BLaER1 treated with 17β-estradiol and CSF1 and Interleukin-3, amounts not matched to agents 10 nM and 100 nM (cell line): Measurements from ENCODE around the gene ANKFN1.
A peak's percentile ranks its signal among the peaks of the same experiment; 100 is the strongest.
"Not testable (repeated sequence)": the region's sequence is repeated elsewhere in the genome, so short reads cannot be mapped to it uniquely, and the experiment has no call there.

ENCODE experiments used
- H3K27ac ChIP-seq, 11 experiments: shearing (Covaris generic); formaldehyde crosslinking; 2 replicates each; pipeline ENCODE4 v1.8.1; 2022
- H3K27me3 ChIP-seq, 11 experiments: shearing (Covaris generic); formaldehyde crosslinking; 2 replicates each; pipeline ENCODE4 v1.8.1; 2022
- H3K36me3 ChIP-seq, 11 experiments: shearing (Covaris generic); formaldehyde crosslinking; 2 replicates each; pipeline ENCODE4 v1.8.1; 2022
- H3K4me1 ChIP-seq, 10 experiments: shearing (Covaris generic); formaldehyde crosslinking; 2 replicates each; pipeline ENCODE4 v1.8.1; 2022
- H3K4me2 ChIP-seq, 11 experiments: shearing (Covaris generic); formaldehyde crosslinking; 2 replicates each; pipeline ENCODE4 v1.8.1; 2022
- H3K4me3 ChIP-seq, 10 experiments: shearing (Covaris generic); formaldehyde crosslinking; 2 replicates each; pipeline ENCODE4 v1.8.1; 2022
- H3K9ac ChIP-seq, 11 experiments: shearing (Covaris generic); formaldehyde crosslinking; 2 replicates each; pipeline ENCODE4 v1.8.1; 2022
- H3K9me3 ChIP-seq, 11 experiments: shearing (Covaris generic); formaldehyde crosslinking; replicated peaks in 1 of 11; 2 replicates each; pipeline ENCODE4 v1.8.1; 2022
- H4K20me1 ChIP-seq, 11 experiments: shearing (Covaris generic); formaldehyde crosslinking; 2 replicates each; pipeline ENCODE4 v1.8.1; 2022
- Cebpa-rat ChIP-seq, 11 experiments: shearing (Covaris generic); IDR thresholded peaks; 2 replicates each; pipeline ENCODE4 v1.8.1; 2022

ANKFN1 gene

DNA sequence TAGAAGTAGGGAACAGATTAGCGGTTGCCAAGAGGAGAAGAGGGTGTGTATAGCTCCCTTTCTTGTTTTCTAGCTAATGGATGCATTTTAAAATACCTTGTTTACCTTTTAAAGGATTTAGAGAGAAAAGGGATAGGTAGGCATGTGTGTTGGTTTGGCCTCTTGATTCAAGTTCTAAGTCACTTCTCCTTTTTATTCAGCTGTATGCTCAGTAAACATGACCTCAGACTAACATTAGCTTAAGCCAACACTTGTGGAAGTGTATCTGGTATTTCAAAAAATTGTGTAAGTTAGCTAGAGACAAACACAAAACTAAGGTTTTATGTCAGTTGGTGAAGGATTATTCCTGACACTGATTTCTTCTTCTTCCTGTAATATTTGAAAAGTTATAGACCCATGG lies 236.1 kb downstream of the ANKFN1 start:
- no peak overlapping the region for H3K4me3 ChIP-seq
- H3K4me1 ChIP-seq = no peaks in the 10 kb centered on the region
- no peak overlapping the region for H3K9ac ChIP-seq
- H3K27ac ChIP-seq = no peak overlapping the region
- no peaks in the 10 kb centered on the region for H3K27me3 ChIP-seq
- no peak overlapping the region for H3K4me2 ChIP-seq
- no peaks in the 10 kb centered on the region for H3K36me3 ChIP-seq
- H4K20me1 ChIP-seq = no peaks in the 10 kb centered on the region
- peaks cover 0 to 15% (median 3%) of the 10 kb centered on the region in 11 experiments; a peak in 4 of 22 replicates for H3K9me3 ChIP-seq
- TF ChIP-seq Cebpa-rat (IDR thresholded peaks at IDR 0.05) = no peak

DNA sequence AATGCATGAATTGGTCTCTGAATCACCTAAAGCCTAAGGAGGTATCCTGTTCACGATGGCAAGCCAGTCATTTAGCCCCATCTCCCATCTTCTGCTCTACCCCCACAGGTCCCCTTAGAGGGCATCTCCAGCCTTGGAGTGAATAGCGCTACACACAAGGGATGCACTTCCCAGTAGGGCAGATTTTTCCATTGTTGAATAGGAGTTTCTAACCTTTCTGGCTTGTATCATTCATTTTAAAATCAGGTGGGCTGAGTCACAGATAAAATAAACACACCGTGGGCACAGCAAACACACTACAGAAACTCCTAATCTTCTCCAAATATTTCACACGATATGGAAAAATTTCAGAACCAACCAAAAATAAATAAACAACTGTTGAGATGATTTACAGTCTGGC lies 239.0 kb downstream of the ANKFN1 start:
- no peak overlapping the region for H3K9ac ChIP-seq
- H3K27me3 ChIP-seq = no peaks in the 10 kb centered on the region
- no peak overlapping the region for H3K27ac ChIP-seq
- no peaks in the 10 kb centered on the region for H3K4me1 ChIP-seq
- H3K9me3 ChIP-seq = peaks cover 0 to 15% (median 3%) of the 10 kb centered on the region in 11 experiments; a peak in 4 of 22 replicates
- no peak for TF ChIP-seq Cebpa-rat (IDR thresholded peaks at IDR 0.05)
- H3K4me3 ChIP-seq = no peak overlapping the region
- no peak overlapping the region for H3K4me2 ChIP-seq
- H3K36me3 ChIP-seq = no peaks in the 10 kb centered on the region
- no peaks in the 10 kb centered on the region for H4K20me1 ChIP-seq

DNA sequence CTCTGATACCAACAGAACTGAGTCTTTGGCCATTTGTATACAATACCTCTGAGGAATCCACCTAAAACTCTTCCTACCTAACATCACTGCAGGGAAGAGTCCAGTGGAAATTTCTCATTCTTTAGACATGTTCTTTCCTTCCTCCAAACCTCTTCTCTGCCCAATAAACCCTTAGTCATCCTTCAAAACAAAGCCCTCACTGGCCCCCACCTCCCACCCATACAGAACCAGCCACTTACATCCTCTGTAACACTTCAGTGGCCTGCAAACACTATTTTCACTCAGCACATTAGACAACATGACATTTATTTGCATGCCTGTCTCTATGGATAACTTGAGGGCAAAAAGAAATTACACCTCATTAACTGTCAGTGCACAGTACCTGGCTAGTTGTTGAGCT lies 239.9 kb downstream of the ANKFN1 start:
- Histone ChIP-seq H4K20me1 (no peaks in the 10 kb centered on the region), H3K27ac (no peak overlapping the region), H3K36me3 (no peaks in the 10 kb centered on the region), H3K9ac (no peak overlapping the region), H3K9me3 (peaks cover 0 to 15% (median 3%) of the 10 kb centered on the region in 11 experiments; a peak in 4 of 22 replicates), H3K27me3 (no peaks in the 10 kb centered on the region), H3K4me1 (no peaks in the 10 kb centered on the region), H3K4me3 (no peak overlapping the region), H3K4me2 (no peak overlapping the region)
- no peak for TF ChIP-seq Cebpa-rat (IDR thresholded peaks at IDR 0.05)

- H3K9ac ChIP-seq = no peak overlapping the region
- H3K9me3 ChIP-seq = no peaks in the 10 kb centered on the region
- no peak overlapping the region for H3K27ac ChIP-seq
- no peaks in the 10 kb centered on the region for H4K20me1 ChIP-seq
- no peak overlapping the region for H3K4me3 ChIP-seq
- H3K27me3 ChIP-seq = no peaks in the 10 kb centered on the region
- no peak for TF ChIP-seq Cebpa-rat (IDR thresholded peaks at IDR 0.05)
- H3K36me3 ChIP-seq = no peaks in the 10 kb centered on the region
- H3K4me2 ChIP-seq = no peak overlapping the region
- H3K4me1 ChIP-seq = no peaks in the 10 kb centered on the region
Observed at GRCh38 chr17:56395787-56396186, 242.5 kb downstream of the ANKFN1 start.

GRCh38 chr17:56407086-56407485 lies 253.8 kb downstream of the ANKFN1 start:
- Histone ChIP-seq H3K9ac (no peak overlapping the region), H3K9me3 (peaks cover 0 to 7% (median 0%) of the 10 kb centered on the region in 11 experiments; a peak in 5 of 22 replicates), H3K36me3 (no peaks in the 10 kb centered on the region), H3K27ac (no peak overlapping the region), H3K4me3 (no peak overlapping the region), H3K27me3 (no peaks in the 10 kb centered on the region), H3K4me1 (peaks cover 0 to 10% (median 3%) of the 10 kb centered on the region in 10 experiments; a peak in 4 of 20 replicates), H4K20me1 (no peaks in the 10 kb centered on the region), H3K4me2 (peak overlapping the region in 6 of 11 experiments; percentile 6 to 32 (median 22); a peak in 7 of 22 replicates)
- no peak for TF ChIP-seq Cebpa-rat (IDR thresholded peaks at IDR 0.05)

GRCh38 chr17:56412356-56412755 lies 259.1 kb downstream of the ANKFN1 start:
- peak overlapping the region in 1 of 11 experiments; percentile 18; a peak in 2 of 22 replicates for H3K4me2 ChIP-seq

GRCh38 chr17:56416682-56417351 lies 263.5 kb downstream of the ANKFN1 start:
- Histone ChIP-seq H3K4me1 (peaks cover 0 to 9% (median 0%) of the 10 kb centered on the region in 10 experiments; a peak in 7 of 20 replicates), H3K36me3 (no peaks in the 10 kb centered on the region), H3K4me3 (no peak overlapping the region), H3K27me3 (no peaks in the 10 kb centered on the region), H4K20me1 (no peaks in the 10 kb centered on the region), H3K27ac (no peak overlapping the region), H3K9me3 (peaks cover 11 to 25% (median 22%) of the 10 kb centered on the region in 11 experiments; a peak in 21 of 22 replicates), H3K9ac (no peak overlapping the region), H3K4me2 (no peak overlapping the region)
- no peak for TF ChIP-seq Cebpa-rat (IDR thresholded peaks at IDR 0.05)

More at GRCh38 chr17:56412356-56412755, 259.1 kb downstream of the ANKFN1 start:
- H4K20me1 ChIP-seq, H3K4me3 ChIP-seq, H3K27me3 ChIP-seq, H3K36me3 ChIP-seq, H3K9ac ChIP-seq, H3K27ac ChIP-seq, H3K4me1 ChIP-seq: not testable (repeated sequence)
- H3K9me3 ChIP-seq = peaks cover 11 to 32% (median 23%) of the 10 kb centered on the region in 11 experiments; a peak in 21 of 22 replicates

DNA sequence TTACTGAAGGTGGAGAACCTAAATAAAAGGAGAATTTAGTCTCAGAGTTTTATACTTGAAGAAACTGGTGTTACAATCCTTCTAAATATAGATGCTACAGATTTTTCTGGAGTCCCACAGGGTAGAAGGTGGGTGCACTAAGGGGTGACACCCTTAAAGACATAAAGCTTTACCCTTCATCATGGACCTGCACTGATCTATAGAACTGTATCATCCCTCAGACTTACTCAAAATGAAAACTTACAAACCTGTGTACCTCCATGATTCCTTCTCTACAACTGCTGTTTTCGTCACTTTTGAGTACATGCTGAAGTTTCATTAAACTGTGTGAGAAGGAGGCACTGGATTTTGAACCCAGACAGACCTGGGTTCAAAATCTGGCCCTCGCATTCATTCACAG lies 270.7 kb downstream of the ANKFN1 start:
- Histone ChIP-seq H3K9ac (no peak overlapping the region), H3K36me3 (no peaks in the 10 kb centered on the region), H4K20me1 (no peaks in the 10 kb centered on the region), H3K4me2 (peak overlapping the region in 5 of 11 experiments; percentile 8 to 57 (median 45); a peak in 7 of 22 replicates), H3K9me3 (no peaks in the 10 kb centered on the region), H3K27ac (no peak overlapping the region), H3K27me3 (no peaks in the 10 kb centered on the region), H3K4me1 (peaks cover 0 to 52% (median 36%) of the 10 kb centered on the region in 10 experiments; a peak in 13 of 20 replicates), H3K4me3 (no peak overlapping the region)
- TF ChIP-seq Cebpa-rat (IDR thresholded peaks at IDR 0.05) = no peak

DNA sequence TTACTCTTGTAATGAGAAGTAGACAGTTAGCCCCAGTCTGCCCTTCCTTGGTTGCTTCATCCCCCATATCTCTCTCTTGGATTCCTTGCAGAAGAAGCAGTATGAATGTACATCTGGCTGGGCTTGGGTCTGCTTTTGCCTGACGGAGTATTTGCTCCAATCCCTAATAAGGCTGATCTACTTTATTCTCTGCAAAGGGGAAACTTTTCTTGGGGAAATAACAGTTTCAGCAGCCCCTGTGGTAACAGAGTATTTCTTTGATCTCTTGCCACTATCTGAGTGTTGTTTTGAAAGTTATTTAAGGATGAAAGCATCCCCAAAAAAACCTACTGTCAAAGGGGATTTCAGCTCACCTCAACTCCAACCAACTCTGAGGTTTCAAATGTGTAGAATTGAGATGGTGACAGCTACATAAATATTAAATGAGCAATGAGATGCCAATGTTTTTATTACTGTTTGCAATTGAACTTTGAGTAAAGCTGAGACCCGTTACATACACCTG lies 271.3 kb downstream of the ANKFN1 start:
- no peak for TF ChIP-seq Cebpa-rat (IDR thresholded peaks at IDR 0.05)

More for the DNA sequence above, 271.3 kb downstream of the ANKFN1 start:
- H3K4me2 ChIP-seq = peak overlapping the region in 6 of 11 experiments; percentile 8 to 57 (median 36); a peak in 10 of 22 replicates
- no peak overlapping the region for H3K4me3 ChIP-seq
- no peak overlapping the region for H3K9ac ChIP-seq
- no peaks in the 10 kb centered on the region for H3K36me3 ChIP-seq
- no peaks in the 10 kb centered on the region for H4K20me1 ChIP-seq
- H3K9me3 ChIP-seq = no peaks in the 10 kb centered on the region
- peaks cover 0 to 58% (median 38%) of the 10 kb centered on the region in 10 experiments; a peak in 13 of 20 replicates for H3K4me1 ChIP-seq
- H3K27ac ChIP-seq = no peak overlapping the region
- no peaks in the 10 kb centered on the region for H3K27me3 ChIP-seq
